ENCODE data around the gene CGB8.
"Not testable (repeated sequence)": the region's sequence is repeated elsewhere in the genome, so short reads cannot be mapped to it uniquely, and the experiment has no call there.

- not testable (repeated sequence) for TF ChIP-seq CTCF (conservative IDR thresholded peaks at IDR 0.05 in 1 of 2, IDR thresholded peaks at IDR 0.05 in 1 of 2; ENCODE audit: extremely low read depth in 1 of 2, insufficient read depth in 1 of 2, low read depth in 1 of 2, low read length in 2 of 2); EZH2 (IDR thresholded peaks at IDR 0.05; ENCODE audit: borderline replicate concordance, low read length)
These were observed 8.1 kb upstream of the CGB8 start for GRCh38 chr19:49056902-49057596.

Measured in mammary epithelial cell (primary cell).